Kidney (tissue), 14 donors: ENCODE results near the gene BCAS4. TPM values are rescaled to one million over a fixed set of nuclear protein-coding genes. Genes with fewer than 3 reads are reported as not detected.

Experiments
- DNase-seq, 5 donors: peaks; one replicate each; pipeline ENCODE4 v3.0.0-alpha.2; 2013 to 2020
- FAIRE-seq: peaks from 2 replicates; lab custom pipeline; 2012; peaks lifted over from hg19 to GRCh38; lab: Jason Lieb, UNC
- H3K27ac ChIP-seq, 2 donors: one replicate each; pipeline ENCODE4 v1.7.0; 2013; ENCODE audit warnings: low read depth in 2 of 2, low read length in 2 of 2, inconsistent platforms in 1 of 2
- H3K27me3 ChIP-seq: one replicate; pipeline ENCODE4 v1.7.1; 2013; ENCODE audit warnings: low read length, inconsistent platforms; ENCODE audit not compliant: control insufficient read depth, insufficient read depth
- H3K36me3 ChIP-seq, 3 donors: one replicate each; pipeline versions ENCODE4 v1.7.0 to v1.7.1; 2013; ENCODE audit warnings: low read length in 3 of 3, control low read depth in 1 of 3, inconsistent platforms in 1 of 3; ENCODE audit not compliant: insufficient read depth in 3 of 3, control insufficient read depth in 2 of 3
- H3K4me1 ChIP-seq, 3 donors: one replicate each; pipeline versions ENCODE4 v1.7.0 to v1.7.1; 2013; ENCODE audit warnings: low read length in 3 of 3, inconsistent platforms in 1 of 3, low read depth in 1 of 3; ENCODE audit not compliant: control insufficient read depth in 2 of 3, insufficient read depth in 2 of 3
- H3K4me3 ChIP-seq, 3 donors: one replicate each; pipeline versions ENCODE4 v1.7.0 to v1.8.1; 2013; ENCODE audit warnings: low read length in 3 of 3, control low read depth in 1 of 3, inconsistent platforms in 1 of 3
- H3K9ac ChIP-seq, 3 donors: one replicate each; pipeline versions ENCODE4 v1.7.0 to v1.7.1; 2013; ENCODE audit warnings: low read length in 3 of 3, control low read depth in 1 of 3, inconsistent platforms in 1 of 3
- H3K9me3 ChIP-seq, 3 donors: one replicate each; pipeline versions ENCODE4 v1.7.0 to v1.7.1; 2013; ENCODE audit warnings: low read length in 3 of 3, control low read depth in 1 of 3, inconsistent platforms in 1 of 3; ENCODE audit not compliant: control insufficient read depth in 2 of 3, insufficient read depth in 1 of 3
- intact Hi-C: fragments of 100-400 bp; cut with DNase I; formaldehyde crosslinking; loops from one replicate; pipeline ENCODE4 v1.11.1; 2022
- polyA plus RNA-seq: library from polyadenylated mRNA; stranded (reverse); fragments of 350-450 nt; fragmentation: Illumina TruSeq; extraction: RNeasy Lipid Tissue Mini Kit (QIAGEN cat#74804); gene quantifications from one replicate; pipeline ENCODE4 v1.2.3, GENCODE V29; 2014; ENCODE audit warnings: low read depth, low replicate concordance; ENCODE audit not compliant: insufficient read depth
- total RNA-seq: library from RNA; stranded (reverse); fragmentation: NEBNext Ultra II Directional; extraction: Animal tissue kit (Norgen Biotek cat#: 25700); gene quantifications from one replicate; pipeline ENCODE4 v1.2.1, GENCODE V29; 2021
- TF ChIP-seq, protein P1 (sequence below): IDR thresholded peaks from 3 replicates; pipeline ENCODE4 v1.5.1; 2012; ENCODE audit warnings: mild to moderate bottlenecking, moderate library complexity, borderline replicate concordance; ENCODE audit not compliant: insufficient read depth; ENCODE audit errors: extremely low read depth
- donor health status: control.
- donor health status: control.
- donor health status: control.
- donor health status: control.
- donor health status: control.
- donor health status: DM: yes; HTN: yes; CAD: no.
- donor health status: Normal renal cell carcinoma (clear cell type).

BCAS4 gene
- total and polyA plus RNA-seq, 2 donors from 2014 or later, result 10.6 to 17.1 TPM

- intact Hi-C loops, result no loop called here
- TF ChIP-seq, protein P1, sequence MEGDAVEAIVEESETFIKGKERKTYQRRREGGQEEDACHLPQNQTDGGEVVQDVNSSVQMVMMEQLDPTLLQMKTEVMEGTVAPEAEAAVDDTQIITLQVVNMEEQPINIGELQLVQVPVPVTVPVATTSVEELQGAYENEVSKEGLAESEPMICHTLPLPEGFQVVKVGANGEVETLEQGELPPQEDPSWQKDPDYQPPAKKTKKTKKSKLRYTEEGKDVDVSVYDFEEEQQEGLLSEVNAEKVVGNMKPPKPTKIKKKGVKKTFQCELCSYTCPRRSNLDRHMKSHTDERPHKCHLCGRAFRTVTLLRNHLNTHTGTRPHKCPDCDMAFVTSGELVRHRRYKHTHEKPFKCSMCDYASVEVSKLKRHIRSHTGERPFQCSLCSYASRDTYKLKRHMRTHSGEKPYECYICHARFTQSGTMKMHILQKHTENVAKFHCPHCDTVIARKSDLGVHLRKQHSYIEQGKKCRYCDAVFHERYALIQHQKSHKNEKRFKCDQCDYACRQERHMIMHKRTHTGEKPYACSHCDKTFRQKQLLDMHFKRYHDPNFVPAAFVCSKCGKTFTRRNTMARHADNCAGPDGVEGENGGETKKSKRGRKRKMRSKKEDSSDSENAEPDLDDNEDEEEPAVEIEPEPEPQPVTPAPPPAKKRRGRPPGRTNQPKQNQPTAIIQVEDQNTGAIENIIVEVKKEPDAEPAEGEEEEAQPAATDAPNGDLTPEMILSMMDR, result no peak
Measured at GRCh38 chr20:50883856-50884255, 89.0 kb downstream of the BCAS4 start.

DNA sequence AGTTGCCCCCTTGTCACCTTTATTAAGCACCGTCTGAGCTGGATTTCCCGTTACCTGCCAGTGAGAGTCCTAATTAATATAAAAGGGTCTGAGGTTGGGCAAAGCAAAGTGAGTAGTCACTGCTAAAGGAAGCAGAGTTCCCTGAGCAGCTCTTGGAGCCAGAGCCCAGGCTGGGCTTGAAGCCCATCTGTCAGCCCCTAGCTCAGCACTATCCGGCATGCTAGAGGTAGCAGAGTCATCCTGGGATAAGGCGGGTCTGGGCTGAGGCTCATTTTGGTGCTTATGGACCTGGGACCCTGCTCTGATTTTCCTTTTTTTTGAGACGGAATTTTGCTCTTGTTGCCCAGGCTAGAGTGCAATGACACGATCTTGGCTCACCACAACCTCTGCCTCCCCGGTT lies 90.2 kb downstream of the BCAS4 start:
- FAIRE-seq, result no peak

More at GRCh38 chr20:50883856-50884255, 89.0 kb downstream of the BCAS4 start:
- Histone ChIP-seq H3K27me3 (no peaks in the 10 kb centered on the region), H3K36me3 (no peaks in the 10 kb centered on the region), H3K9ac (no peak overlapping the region), H3K4me1 (no peaks in the 10 kb centered on the region), H3K9me3 (no peaks in the 10 kb centered on the region), H3K4me3 (no peak overlapping the region), H3K27ac (no peak overlapping the region)
- DNase-seq (no peak), FAIRE-seq (no peak)

DNA sequence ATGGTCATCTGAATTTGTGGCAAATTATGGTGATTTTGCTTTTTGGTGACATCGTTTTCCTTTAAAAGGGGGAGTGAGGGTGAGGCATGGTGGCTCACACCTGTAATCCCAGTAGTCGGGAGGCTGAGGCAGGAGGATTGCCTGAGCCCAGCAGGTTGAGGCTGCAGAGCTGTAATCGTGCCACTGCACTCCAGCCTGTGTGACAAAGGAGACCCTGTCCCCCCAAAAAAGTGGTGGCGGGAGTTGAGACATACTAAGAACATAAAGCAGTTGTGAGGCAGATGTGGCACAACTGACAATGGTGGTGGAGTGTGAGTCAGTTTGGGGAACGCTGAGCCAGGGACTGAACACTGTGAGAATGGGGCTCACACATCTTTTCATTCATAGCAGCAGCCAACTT lies 90.9 kb downstream of the BCAS4 start:
- TF ChIP-seq, protein P1, result no peak
- intact Hi-C loops, result no loop called here
- FAIRE-seq (no peak), DNase-seq (no peak)
- no peak overlapping the region for H3K27ac ChIP-seq
- H3K36me3 ChIP-seq, result peaks cover 2 to 5% (median 2%) of the 10 kb centered on the region in 3 donors
- H3K4me3 ChIP-seq, result no peak overlapping the region
- H3K4me1 ChIP-seq, result no peaks in the 10 kb centered on the region
- no peak overlapping the region for H3K9ac ChIP-seq
- H3K9me3 ChIP-seq, result no peaks in the 10 kb centered on the region
- no peaks in the 10 kb centered on the region for H3K27me3 ChIP-seq

More for the DNA sequence above, 90.2 kb downstream of the BCAS4 start:
- no peaks in the 10 kb centered on the region for H3K9me3 ChIP-seq
- intact Hi-C loops, result no loop called here
- no peak overlapping the region for H3K9ac ChIP-seq
- H3K27me3 ChIP-seq, result no peaks in the 10 kb centered on the region
- DNase-seq, result no peak
- TF ChIP-seq, protein P1, result no peak
- H3K27ac ChIP-seq, result no peak overlapping the region
- H3K36me3 ChIP-seq, result peaks cover 2 to 5% (median 2%) of the 10 kb centered on the region in 3 donors
- H3K4me1 ChIP-seq, result no peaks in the 10 kb centered on the region
- no peak overlapping the region for H3K4me3 ChIP-seq
